Endothelial cell of umbilical vein (primary cell): ENCODE measurements around the gene STRIP2.

Experiments
- EZH2 ChIP-seq: IDR thresholded peaks from 2 replicates; pipeline ENCODE4 v1.6.1; 2012; ENCODE audit warnings: borderline replicate concordance, low read depth, mild to moderate bottlenecking, moderate library complexity, low read length, inconsistent platforms; ENCODE audit not compliant: severe bottlenecking
- FOS ChIP-seq: IDR thresholded peaks from 2 replicates; pipeline ENCODE4 v1.6.1; 2011; ENCODE audit warnings: mild to moderate bottlenecking, low read length, moderate library complexity, borderline replicate concordance; ENCODE audit not compliant: insufficient read depth
- GATA2 ChIP-seq: IDR thresholded peaks from 2 replicates; pipeline ENCODE4 v1.7.0; 2011; ENCODE audit warnings: low read depth, mild to moderate bottlenecking, moderate library complexity, mixed read lengths, low read length; ENCODE audit not compliant: insufficient read length, insufficient read depth
- JUN ChIP-seq: IDR thresholded peaks from 2 replicates; pipeline ENCODE4 v1.6.1; 2011; ENCODE audit warnings: borderline replicate concordance, low read depth; ENCODE audit not compliant: insufficient read length, insufficient read depth
- MYC ChIP-seq: IDR thresholded peaks from one replicate; pipeline ENCODE4 v1.6.1; 2011; ENCODE audit warnings: mild to moderate bottlenecking, low read depth, low read length
- POLR2A ChIP-seq: IDR thresholded peaks from 2 replicates; pipeline ENCODE4 v1.6.1; 2012; ENCODE audit warnings: low read depth, mild to moderate bottlenecking, control low read depth, low read length
- POLR2AphosphoS5 ChIP-seq: IDR thresholded peaks from 2 replicates; pipeline ENCODE4 v1.6.1; 2012; ENCODE audit warnings: low read depth, mild to moderate bottlenecking, control low read depth, low read length, moderate library complexity; ENCODE audit not compliant: insufficient read depth
- TF ChIP-seq, protein P1 (sequence below), 2 donors: IDR thresholded peaks; 1 replicate in 1 of 2; 2 replicates in 1 of 2; pipeline ENCODE4 v1.5.1; 2011; ENCODE audit warnings: low read length in 2 of 2, mild to moderate bottlenecking in 2 of 2, moderate library complexity in 2 of 2, control low read depth in 1 of 2, inconsistent platforms in 1 of 2, low read depth in 1 of 2; ENCODE audit not compliant: insufficient read depth in 1 of 2; ENCODE audit errors: extremely low read depth in 1 of 2

DNA sequence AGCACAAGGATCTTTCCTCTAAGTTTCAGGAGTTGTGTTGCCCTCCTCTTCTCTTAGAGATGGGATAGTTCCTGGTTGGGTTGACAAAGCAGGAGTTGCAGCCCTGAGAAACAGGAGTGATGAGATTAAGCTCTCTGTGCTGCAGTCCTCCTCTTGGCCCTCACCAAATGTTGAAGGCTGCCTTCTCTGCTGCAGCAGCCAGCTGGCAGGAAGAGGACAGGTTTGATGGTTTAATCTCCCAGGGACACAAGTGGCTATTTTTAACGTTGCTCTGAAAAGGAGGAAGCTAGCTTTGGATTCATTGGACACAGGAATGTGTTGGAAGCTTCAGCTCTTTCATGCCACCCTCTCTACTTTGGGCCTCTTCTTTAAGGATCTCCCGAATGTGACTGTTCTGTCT lies 9.4 kb downstream of the STRIP2 start:
- no peak for TF ChIP-seq EZH2
- no peak for TF ChIP-seq POLR2AphosphoS5
- no peak for TF ChIP-seq JUN
- TF ChIP-seq, protein P1, sequence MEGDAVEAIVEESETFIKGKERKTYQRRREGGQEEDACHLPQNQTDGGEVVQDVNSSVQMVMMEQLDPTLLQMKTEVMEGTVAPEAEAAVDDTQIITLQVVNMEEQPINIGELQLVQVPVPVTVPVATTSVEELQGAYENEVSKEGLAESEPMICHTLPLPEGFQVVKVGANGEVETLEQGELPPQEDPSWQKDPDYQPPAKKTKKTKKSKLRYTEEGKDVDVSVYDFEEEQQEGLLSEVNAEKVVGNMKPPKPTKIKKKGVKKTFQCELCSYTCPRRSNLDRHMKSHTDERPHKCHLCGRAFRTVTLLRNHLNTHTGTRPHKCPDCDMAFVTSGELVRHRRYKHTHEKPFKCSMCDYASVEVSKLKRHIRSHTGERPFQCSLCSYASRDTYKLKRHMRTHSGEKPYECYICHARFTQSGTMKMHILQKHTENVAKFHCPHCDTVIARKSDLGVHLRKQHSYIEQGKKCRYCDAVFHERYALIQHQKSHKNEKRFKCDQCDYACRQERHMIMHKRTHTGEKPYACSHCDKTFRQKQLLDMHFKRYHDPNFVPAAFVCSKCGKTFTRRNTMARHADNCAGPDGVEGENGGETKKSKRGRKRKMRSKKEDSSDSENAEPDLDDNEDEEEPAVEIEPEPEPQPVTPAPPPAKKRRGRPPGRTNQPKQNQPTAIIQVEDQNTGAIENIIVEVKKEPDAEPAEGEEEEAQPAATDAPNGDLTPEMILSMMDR (IDR thresholded peaks at IDR 0.05; ENCODE audit: extremely low read depth in 1 of 2, insufficient read depth in 1 of 2, low read depth in 1 of 2, low read length in 2 of 2): no peak
- no peak for TF ChIP-seq POLR2A
- no peak for TF ChIP-seq MYC
- no peak for TF ChIP-seq GATA2
- no peak for TF ChIP-seq FOS
